Posterior cingulate gyrus (tissue), 11 donors: ENCODE data around the gene VIPR1.
A peak's percentile ranks its signal among the peaks of the same experiment; 100 is the strongest.

Experiments used
- DNase-seq, 10 donors: peaks; one replicate each; pipeline versions ENCODE4 v3.0.0 to v3.0.0-alpha.2; 2020 to 2021; ENCODE audit warnings: mixed read lengths in 3 of 10
- intact Hi-C: fragments of 100-400 bp; cut with DNase I; formaldehyde crosslinking; loops from one replicate; pipeline ENCODE4 v1.15.1; 2023

The VIPR1 gene

DNA sequence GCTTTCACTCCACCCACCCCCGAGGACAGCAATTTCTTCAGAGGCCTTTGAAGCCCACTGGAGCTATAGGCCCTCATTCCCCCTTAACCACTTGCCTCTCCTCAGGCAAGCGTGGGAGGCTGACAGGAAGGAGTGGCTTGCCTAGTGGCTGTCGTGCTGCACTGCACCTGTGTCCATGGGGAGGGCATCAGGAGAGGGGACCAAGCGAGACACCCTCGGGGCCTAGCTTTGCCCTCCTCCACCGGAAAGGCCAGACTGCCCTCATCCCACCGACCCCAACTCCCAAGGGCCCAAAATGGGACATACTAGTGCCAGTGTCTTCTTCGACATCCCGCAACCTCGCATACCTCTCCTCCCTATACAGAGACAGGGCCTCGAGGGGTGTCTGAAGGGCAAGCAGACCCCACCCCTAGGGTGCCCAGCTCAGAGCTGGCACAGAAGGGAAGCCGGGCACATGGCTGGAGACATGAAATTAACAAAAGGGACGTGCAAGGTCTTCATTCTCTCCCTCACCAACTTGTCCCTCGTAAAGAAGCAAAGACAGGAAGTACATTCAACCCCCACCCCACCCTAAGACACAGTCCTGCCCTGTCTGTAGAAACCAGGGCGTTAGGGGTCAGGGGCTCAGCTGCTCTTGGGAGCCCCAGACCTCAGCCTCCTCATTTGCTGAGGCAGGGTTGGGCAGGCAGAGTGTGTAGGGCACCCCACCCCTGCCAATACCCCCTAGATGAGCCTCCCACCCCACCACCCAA lies 24.3 kb downstream of the VIPR1 start:
- intact Hi-C loops, result no loop called here

DNA sequence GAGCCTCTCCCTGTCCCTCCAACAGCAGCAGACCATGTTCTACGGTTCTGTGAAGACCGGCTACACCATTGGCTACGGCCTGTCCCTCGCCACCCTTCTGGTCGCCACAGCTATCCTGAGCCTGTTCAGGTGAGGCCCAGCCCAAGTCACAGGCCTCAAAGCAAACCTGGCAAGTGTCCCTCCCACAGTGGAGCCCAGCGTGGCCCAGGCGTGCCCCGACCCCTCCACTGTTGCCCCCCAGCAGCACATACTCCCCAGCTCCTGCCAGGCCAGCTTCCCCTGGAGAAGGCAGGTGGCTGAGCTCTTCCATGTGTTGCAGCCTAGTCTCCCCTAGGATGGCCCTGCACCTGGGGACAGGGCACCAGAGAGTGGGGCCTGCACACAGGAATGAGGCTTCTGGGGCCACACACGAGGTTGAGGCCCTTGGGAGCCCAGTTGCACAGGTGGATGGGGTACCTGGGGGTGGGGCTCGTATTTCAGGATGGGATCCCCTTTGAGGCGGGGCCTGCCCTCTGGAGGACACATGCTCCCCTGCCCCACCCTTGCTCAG lies 25.0 kb downstream of the VIPR1 start:
- intact Hi-C loops, result no loop called here
- peak in 1 of 10 donors; percentile 47 for DNase-seq

More for the DNA sequence above, 24.3 kb downstream of the VIPR1 start:
- peak in 2 of 10 donors; percentile 40 to 77 for DNase-seq

DNA sequence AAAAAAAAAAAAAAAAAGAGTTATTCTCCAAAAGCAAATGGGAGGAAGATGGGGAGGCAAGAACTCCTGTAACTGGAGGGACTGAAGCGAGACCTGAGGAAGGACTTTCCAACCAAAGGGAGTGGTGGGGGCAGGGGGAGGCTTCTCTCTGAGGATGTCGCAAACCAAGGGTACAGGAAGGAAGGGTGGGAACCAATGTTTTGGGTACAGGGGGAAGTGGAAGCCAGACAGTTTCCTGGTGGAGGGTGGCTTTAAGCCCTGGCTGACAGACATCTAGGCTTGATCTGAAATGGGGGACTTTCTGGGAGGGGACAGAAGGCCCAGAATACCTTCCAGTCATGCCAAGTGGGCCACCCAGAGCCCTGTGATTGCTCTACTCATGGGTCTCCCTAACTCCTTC lies 27.0 kb downstream of the VIPR1 start:
- intact Hi-C loops, result no loop called here
- DNase-seq, result peak in 2 of 10 donors; percentile 32 to 41

DNA sequence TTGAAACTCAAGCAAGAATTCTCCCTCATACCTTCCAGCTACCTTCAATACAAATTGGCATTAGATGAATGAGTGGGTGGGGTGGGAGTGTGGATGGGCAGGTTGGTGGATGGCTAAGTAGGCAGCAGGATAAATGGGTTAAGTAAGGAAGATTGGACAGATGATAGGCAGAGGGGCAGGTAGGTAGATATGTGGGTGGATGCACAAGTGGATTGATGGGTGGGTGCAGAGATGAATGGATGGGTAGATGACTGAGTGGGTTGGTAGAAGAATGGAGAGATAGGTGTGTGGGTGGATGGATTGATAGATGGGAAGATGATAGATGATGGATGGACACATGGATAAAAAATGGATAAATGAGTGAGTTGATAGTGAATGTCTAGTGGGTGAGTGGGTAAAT lies 27.6 kb downstream of the VIPR1 start:
- intact Hi-C loops, result loop anchor here (10.0 kb wide), 1 partner anchor 85 kb away; no protein-coding TSS in a partner anchor

DNA sequence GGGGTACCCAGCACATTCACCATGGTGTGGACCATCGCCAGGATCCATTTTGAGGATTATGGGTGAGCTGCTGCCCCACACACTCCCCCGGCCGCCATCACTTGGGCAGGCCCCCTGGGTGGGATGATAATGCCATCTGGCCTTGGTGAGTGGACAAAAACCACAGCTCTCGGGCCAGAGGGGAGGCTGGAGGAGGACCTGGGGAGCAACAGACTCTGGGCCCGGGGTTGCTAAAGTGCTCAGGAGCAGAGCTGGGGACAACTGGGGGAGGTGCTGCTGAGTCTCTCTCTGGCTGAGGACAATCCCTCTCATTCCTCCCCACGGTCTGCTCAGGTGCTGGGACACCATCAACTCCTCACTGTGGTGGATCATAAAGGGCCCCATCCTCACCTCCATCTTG lies 29.0 kb downstream of the VIPR1 start:
- intact Hi-C loops, result loop anchor here (10.0 kb wide), 1 partner anchor 87 kb away; no protein-coding TSS in a partner anchor
- peak in 2 of 10 donors; percentile 61 to 81 for DNase-seq

More for the DNA sequence above, 27.6 kb downstream of the VIPR1 start:
- DNase-seq, result no peak

DNA sequence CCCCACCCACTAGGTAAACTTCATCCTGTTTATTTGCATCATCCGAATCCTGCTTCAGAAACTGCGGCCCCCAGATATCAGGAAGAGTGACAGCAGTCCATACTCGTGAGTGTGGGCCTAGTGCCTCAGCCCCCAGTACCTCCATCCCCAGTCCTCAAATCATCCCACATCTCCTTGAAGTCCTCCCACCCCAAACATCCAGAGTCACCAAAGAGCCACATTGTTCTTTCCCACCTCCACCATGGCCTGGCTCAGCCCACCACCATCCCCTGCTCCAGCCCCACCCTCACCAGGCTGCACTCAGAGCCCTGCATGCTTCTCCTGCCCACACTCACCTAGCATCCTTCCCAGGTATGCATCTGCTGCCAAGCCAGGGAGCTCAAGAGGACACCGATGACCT lies 29.8 kb downstream of the VIPR1 start:
- intact Hi-C loops, result loop anchor here (10.0 kb wide), 1 partner anchor 87 kb away; no protein-coding TSS in a partner anchor

DNA sequence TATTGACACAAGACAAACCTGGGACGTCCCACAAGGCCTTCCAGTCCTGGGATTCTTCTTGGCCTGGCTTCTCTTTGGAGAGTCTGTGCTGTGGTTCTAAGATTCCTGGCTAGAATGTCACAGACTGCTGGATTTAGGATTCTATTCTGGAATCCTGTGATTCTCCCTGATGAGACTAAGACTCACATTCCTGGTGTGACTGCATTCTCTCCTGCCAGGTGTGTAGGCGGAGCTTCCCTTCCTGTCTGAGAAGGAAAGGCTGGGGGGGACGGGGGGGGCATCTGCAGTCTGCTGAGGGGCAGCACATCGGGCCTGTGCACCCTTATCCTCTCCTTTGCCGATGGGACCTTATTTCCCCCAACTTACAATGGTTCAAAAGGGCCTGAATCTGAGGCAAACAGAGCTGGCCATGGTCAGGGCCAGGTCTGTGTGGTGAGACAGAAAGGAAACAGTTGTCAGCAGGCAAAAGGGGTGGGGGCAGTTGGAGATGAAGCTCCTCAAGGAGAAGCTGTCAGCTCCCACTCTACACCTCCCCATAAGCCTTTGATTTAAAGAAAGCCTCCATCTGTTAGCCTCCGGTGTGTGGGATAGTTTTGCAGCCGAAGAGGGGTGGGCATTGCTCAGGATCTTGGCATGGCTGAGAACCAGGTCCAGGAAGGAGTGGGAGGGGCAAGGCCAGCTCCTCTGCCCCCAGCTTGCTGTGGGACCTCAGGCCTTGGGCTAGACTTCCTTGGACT lies 30.9 kb downstream of the VIPR1 start:
- peak in 3 of 10 donors; percentile 59 to 88 (median 69) for DNase-seq
- intact Hi-C loops, result loop anchor here (10.0 kb wide), 1 partner anchor 89 kb away; no protein-coding TSS in a partner anchor

More for the DNA sequence above, 29.8 kb downstream of the VIPR1 start:
- DNase-seq, result peak in 2 of 10 donors; percentile 43 to 45

DNA sequence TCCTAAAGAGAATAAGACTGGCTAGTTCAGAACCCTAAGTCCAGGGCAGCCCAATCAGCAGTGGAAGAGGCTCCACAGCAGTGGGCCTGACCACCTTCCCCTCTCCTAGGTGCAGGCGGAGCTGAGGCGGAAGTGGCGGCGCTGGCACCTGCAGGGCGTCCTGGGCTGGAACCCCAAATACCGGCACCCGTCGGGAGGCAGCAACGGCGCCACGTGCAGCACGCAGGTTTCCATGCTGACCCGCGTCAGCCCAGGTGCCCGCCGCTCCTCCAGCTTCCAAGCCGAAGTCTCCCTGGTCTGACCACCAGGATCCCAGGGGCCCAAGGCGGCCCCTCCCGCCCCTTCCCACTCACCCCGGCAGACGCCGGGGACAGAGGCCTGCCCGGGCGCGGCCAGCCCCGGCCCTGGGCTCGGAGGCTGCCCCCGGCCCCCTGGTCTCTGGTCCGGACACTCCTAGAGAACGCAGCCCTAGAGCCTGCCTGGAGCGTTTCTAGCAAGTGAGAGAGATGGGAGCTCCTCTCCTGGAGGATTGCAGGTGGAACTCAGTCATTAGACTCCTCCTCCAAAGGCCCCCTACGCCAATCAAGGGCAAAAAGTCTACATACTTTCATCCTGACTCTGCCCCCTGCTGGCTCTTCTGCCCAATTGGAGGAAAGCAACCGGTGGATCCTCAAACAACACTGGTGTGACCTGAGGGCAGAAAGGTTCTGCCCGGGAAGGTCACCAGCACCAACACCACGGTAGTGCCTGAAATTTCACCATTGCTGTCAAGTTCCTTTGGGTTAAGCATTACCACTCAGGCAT lies 33.7 kb downstream of the VIPR1 start:
- intact Hi-C loops, result loop anchor here (2.0 to 10.0 kb wide), 2 partner anchors 33 to 91 kb away; partner anchors contain the start of gene VIPR1
- peak in 3 of 10 donors; percentile 35 to 90 (median 69) for DNase-seq

DNA sequence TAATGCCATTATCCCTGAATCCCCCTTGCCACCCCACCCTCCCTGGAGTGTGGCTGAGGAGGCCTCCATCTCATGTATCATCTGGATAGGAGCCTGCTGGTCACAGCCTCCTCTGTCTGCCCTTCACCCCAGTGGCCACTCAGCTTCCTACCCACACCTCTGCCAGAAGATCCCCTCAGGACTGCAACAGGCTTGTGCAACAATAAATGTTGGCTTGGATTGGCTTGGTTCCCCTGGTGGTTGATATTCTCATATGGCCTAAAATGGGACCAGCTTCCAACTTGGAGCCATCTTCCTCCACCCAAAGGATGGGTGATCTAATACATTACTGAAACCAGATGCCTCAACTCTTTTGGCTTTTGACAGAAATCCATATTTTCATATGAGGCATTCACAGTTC lies 34.9 kb downstream of the VIPR1 start:
- intact Hi-C loops, result loop anchor here (2.0 to 10.0 kb wide), 2 partner anchors 35 to 93 kb away; partner anchors contain the start of gene VIPR1
- DNase-seq, result peak in 2 of 10 donors; percentile 27 to 33

DNA sequence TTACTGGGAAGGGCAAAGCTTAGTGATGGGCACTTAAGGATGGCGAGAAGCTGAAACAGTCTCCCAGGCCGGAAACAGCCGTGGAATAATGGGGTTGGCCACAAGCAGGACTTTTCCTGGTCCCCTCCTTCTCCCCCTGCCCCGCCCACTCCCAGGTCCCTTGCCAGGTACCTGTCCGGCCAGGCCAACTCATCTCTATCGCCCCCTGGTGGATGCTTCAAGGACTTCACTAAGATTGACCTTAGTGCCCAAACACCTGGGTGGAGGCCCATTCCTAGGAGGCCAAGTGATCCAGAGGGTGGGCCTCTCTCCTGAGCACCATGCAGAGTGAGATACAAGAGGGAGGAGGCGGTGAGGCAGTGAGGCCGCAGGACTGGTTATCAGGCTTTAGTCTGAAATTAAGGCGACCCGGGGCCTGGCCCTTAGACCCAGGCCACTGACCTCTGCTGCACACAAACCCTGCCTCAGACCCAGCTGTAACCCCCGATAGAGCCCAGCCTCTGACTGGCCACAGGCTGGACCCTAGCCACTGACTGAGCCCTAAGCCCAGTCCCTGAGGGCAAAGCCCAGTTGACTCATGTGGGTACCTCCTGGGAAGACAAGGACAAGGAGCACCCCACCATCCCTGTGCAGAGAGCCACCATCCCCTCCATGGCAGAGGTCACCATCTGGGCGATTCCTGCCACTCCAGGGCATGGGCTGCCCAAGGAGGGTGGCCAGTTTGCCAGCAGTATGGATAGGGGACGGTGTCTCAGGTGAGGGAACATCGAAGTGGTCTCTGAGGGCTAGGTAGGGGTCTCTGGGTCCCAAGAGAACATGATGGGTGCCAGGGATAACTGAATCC lies 37.6 kb downstream of the VIPR1 start:
- intact Hi-C loops, result loop anchor here (10.0 kb wide), 1 partner anchor 95 kb away; no protein-coding TSS in a partner anchor
- DNase-seq, result peak in 3 of 10 donors; percentile 34 to 76 (median 49)

DNA sequence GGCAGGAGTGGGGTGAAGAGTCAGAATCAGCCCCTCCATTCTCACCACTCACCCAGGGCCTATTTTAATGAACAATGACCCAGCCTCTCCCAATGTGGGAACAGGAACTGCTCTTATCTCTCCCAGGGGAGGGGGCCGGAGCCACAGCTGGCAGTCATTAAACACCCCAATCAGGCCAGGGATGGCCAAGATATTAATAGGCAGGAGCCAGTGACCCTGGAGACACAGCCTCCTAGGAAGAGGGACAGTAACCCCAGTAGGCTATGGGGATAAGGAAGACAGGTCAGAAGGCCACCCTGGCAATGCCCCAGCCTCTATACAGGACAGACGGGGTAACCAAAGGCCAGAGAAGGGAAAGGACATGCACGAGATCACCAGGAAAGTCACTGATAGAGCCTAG lies 38.6 kb downstream of the VIPR1 start:
- peak in 1 of 10 donors; percentile 36 for DNase-seq
- intact Hi-C loops, result no loop called here

DNA sequence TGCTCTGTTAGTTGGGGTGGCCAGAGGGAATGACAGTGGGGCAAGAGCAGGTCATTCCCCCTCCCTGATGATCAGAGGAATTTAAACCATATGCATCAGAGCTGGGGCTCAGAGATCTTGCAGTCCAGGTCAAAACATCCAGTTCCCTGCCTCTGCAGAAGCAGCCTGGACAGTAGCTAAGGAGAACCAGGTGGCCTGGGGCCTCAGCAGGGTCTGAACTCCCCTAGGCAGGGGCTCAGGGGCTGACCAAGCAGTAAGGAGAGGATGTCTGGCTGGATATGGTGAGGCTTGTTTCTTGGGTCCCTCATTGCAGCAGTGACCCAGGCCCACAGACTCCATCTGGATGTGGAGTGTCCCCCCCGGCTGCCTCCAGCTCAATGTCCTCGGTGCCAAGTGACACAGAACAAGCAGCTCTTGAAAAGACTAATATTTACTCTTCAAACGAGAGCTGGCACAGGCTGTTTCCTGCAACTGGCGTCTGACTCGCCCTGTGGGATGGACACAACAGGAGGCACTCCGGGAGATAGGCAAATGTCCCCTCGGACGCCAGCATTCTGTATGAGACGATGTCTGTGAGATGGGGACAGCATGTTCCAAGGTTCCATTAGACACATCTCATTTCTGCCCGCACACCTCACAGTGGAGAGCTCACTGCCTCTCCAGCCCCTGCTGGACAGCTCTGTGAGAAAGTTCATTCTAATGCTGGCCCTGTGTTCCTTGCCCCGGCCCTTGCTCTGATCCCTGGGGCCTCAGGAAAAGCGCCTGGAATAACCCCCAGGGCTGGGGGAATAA lies 42.2 kb downstream of the VIPR1 start:
- intact Hi-C loops, result loop anchor here (5.0 kb wide), 2 partner anchors 297 to 312 kb away; no protein-coding TSS in a partner anchor
- peak in 2 of 10 donors; percentile 67 to 84 for DNase-seq

DNA sequence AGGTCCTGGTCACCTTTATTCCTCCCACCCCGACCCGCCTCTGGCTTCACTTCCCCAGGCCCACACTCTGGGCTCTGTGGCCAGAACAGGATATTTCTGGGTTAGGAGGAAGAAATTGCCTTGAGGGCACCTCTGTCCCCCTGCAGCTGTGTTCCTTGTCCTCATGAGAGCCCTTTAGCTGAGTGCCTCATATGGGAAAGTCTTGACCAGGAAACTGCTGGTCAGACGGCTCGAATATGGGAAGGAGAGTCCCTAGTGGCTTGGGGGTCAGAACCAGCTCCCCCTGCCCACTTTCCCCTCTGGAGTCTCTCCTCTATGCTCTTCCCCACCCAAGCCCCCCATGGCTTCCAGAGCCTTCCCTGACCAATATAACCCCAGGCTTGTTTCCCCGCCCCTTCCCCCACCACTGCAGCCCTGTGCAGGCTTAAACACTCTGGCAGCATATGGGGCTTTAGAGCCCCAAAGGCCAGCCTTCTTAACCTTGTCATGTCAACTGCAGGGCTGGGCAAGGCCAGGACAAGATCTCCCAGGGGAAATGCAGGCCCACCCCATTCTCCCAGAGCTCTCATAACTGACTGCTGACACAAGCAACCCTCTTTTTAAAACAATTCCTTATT lies 42.9 kb downstream of the VIPR1 start:
- intact Hi-C loops, result loop anchor here (5.0 kb wide), 2 partner anchors 298 to 313 kb away; no protein-coding TSS in a partner anchor
- DNase-seq, result no peak

DNA sequence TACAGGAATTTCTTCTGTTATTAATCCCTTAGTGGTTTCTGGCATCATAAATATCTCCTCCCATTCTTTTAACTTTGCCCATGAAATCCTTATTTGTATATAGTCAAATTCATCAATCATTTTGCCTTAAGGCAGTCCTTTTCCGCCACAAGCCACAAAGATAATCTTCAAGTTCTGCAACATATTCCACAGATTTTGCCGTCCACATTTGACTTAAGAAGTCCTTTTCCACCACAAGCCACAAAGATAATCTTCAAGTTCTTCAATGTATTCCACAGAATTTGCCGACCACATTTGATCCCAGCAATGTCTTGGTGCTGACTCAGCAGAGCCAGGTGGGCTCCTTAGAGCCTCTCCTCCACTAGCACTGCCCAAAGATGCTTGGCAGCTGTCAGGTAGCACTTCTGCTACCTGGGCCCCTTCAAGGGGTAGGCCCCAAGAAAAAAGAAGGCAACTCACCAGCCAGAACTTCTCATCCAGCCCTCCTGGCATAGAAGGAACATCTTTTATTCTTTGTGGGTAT lies 44.3 kb downstream of the VIPR1 start:
- no peak for DNase-seq
- intact Hi-C loops, result loop anchor here (5.0 kb wide), 2 partner anchors 299 to 314 kb away; no protein-coding TSS in a partner anchor

DNA sequence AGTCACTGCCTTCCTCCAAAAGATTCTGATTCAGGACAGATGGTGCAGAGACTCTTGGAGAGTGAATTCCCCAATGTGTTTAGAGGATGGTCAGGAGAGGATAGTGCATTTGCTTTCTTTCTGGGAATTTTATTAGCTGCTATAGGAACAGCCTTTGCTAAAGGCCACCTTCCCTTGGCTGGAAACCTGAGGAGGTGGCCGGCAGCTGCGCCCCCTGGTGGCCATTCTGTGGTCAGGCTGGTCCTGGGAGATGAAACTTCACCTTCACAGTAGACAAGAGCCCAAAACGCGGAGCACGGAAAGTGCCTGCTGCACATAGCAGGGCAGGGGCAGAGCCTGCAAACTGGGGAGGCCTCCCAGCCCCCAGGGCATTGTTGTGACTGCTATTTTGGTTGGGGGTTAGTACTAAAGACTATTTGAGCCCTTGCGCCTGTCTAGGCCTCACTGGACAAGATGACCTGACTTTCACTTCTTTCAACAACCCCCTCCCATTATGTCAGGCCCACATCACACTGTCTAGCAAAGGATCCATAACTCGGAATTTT lies 45.0 kb downstream of the VIPR1 start:
- DNase-seq, result peak; percentile 53 to 97 (median 80)
- intact Hi-C loops, result loop anchor here (5.0 kb wide), 2 partner anchors 300 to 315 kb away; no protein-coding TSS in a partner anchor

DNA sequence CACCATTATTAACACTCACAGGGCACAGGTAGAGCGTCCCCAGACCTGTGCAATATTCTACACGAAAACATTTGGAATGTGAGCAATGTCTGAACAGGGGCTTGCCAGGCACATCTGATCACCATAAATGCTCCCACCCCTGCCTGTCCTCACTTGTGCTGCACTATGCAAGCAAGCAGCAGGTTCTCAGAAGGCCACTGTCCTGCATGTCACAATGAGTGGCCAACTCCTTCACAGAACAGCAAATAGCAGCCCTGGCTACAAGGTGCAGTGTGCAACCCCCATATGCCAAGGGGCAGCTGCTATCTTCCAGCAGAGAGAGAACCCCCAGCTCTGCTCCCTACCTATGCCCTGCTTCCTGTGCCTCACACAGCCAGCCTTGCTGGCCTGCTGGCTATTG lies 46.7 kb downstream of the VIPR1 start:
- intact Hi-C loops, result loop anchor here (5.0 kb wide), 2 partner anchors 302 to 317 kb away; no protein-coding TSS in a partner anchor
- DNase-seq, result no peak

DNA sequence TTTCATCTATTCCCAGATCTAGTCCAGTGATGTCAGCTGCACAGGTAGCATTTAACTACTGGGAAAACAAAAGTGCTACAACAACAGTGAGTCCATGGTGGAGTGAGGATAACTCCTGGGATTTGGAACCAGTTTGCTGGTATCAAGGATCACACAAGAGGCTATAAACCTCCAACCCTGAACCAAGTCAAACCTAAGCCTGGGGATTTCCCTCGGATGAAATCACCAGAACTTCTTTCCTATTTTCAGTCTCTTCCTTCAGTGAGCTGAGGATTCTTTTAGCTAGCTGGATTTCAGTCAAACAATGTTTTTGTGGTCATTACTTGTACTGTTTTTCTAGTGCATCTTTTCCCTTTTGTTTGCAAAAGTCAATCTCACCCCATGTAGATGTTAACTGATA lies 47.8 kb downstream of the VIPR1 start:
- intact Hi-C loops, result no loop called here
- DNase-seq, result no peak
